HepG2 (cell line): ENCODE results near the gene ESYT2. TPM values are rescaled to one million over a fixed set of nuclear protein-coding genes. Genes with fewer than 3 reads are reported as not detected.

Experiments used
- ATAC-seq: fragments of 200-7000 bp; cut with Tn5 transposase; 3 replicates; pipeline ENCODE4 v1.9.1; 2020; ENCODE audit warnings: mild to moderate bottlenecking, moderate library complexity
- BruUV-seq: library from RNA; stranded (reverse); fragments of 400-500 nt; replicated peaks from 2 replicates; lab custom pipeline; 2021; lab: Mats Ljungman, UMichigan
- CTCF ChIA-PET: fragments of 300-600 bp; formaldehyde crosslinking; extraction: SDS; loops from one replicate; lab custom pipeline; 2021; ENCODE audit warnings: low total read pairs, inconsistent platforms, low intra/inter-chr PET ratio; lab: Yijun Ruan, JAX
- POLR2A ChIA-PET: fragments of 350-600 bp; sonication (Branson Sonifier 250); formaldehyde crosslinking; loops from one replicate; lab custom pipeline; 2020; ENCODE audit warnings: antibody characterized with exemption, inconsistent platforms; lab: Yijun Ruan, JAX
- DNase-seq: peaks from one replicate; pipeline ENCODE4 v3.0.0-alpha.2; 2015; ENCODE audit warnings: low spot score
- FAIRE-seq: peaks from 3 replicates; lab custom pipeline; 2011; peaks lifted over from hg19 to GRCh38; lab: Jason Lieb, UNC
- H2AFZ ChIP-seq: one replicate; pipeline ENCODE4 v1.6.1; 2011; ENCODE audit warnings: low read length, inconsistent platforms
- H3K27ac ChIP-seq: fragments of 300-600 bp; 3 replicates; pipeline ENCODE4 v1.8.0; 2011; ENCODE audit warnings: mixed run types, mild to moderate bottlenecking, mixed read lengths, low read length, inconsistent platforms; ENCODE audit not compliant: insufficient read depth; ENCODE audit errors: extremely low read length
- H3K27me3 ChIP-seq, 2 experiments: fragments of 200-600 bp in 1 of 2; 2 replicates in 1 of 2; 3 replicates in 1 of 2; pipeline versions ENCODE4 v1.6.0 to v1.8.0; 2011; ENCODE audit warnings: low read length in 2 of 2, mild to moderate bottlenecking in 2 of 2, moderate library complexity in 2 of 2, inconsistent platforms in 1 of 2; ENCODE audit not compliant: insufficient read depth in 2 of 2, control insufficient read depth in 1 of 2
- H3K36me3 ChIP-seq, 2 experiments: fragments of 200-600 bp in 1 of 2; replicated peaks in 1 of 2; 2 replicates in 1 of 2; 3 replicates in 1 of 2; pipeline versions ENCODE4 v1.5.1 to v1.8.0; 2011; ENCODE audit warnings: low read length in 2 of 2, inconsistent platforms in 1 of 2; ENCODE audit not compliant: insufficient read depth in 2 of 2, control insufficient read depth in 1 of 2
- H3K4me1 ChIP-seq: 2 replicates; pipeline ENCODE4 v1.5.1; 2012; ENCODE audit warnings: low read length, inconsistent platforms; ENCODE audit not compliant: insufficient read depth
- H3K4me2 ChIP-seq: 2 replicates; pipeline ENCODE4 v1.6.0; 2011; ENCODE audit warnings: low read depth, low read length, inconsistent platforms
- H3K4me3 ChIP-seq, 3 experiments: fragments of 200-600 bp in 1 of 3; sonication (generic), shearing (Covaris generic) in 1 of 3; replicated peaks in 1 of 3; 2 replicates each; pipeline ENCODE4 v1.5.1; 2011 to 2016; ENCODE audit warnings: low read length in 3 of 3, inconsistent platforms in 2 of 3, low read depth in 2 of 3, mild to moderate bottlenecking in 2 of 3, control low read depth in 1 of 3, mixed read lengths in 1 of 3; ENCODE audit not compliant: insufficient read depth in 1 of 3
- H3K79me2 ChIP-seq: one replicate; pipeline ENCODE4 v1.6.1; 2011; ENCODE audit warnings: low read length, inconsistent platforms; ENCODE audit not compliant: insufficient read depth
- H3K9ac ChIP-seq: 2 replicates; pipeline ENCODE4 v1.6.0; 2011; ENCODE audit warnings: mild to moderate bottlenecking, low read depth, low read length, inconsistent platforms; ENCODE audit not compliant: insufficient read depth
- H3K9me3 ChIP-seq: 2 replicates; pipeline ENCODE4 v1.5.1; 2012; ENCODE audit warnings: mild to moderate bottlenecking, low read length
- H4K20me1 ChIP-seq: 2 replicates; pipeline ENCODE4 v1.6.0; 2011; ENCODE audit warnings: inconsistent platforms, mild to moderate bottlenecking, low read length, moderate library complexity; ENCODE audit not compliant: insufficient read depth
- CENPX ChIP-seq: sonication (generic); formaldehyde crosslinking; IDR thresholded peaks from 2 replicates; pipeline ENCODE4 v1.9.0; 2021; ENCODE audit warnings: mild to moderate bottlenecking, missing genetic modification reagents, moderate library complexity
- DMAP1 ChIP-seq: IDR thresholded peaks from 2 replicates; pipeline ENCODE4 v1.6.1; 2016
- GABPB1 ChIP-seq: IDR thresholded peaks from 2 replicates; pipeline ENCODE4 v1.6.1; 2016; ENCODE audit warnings: mild to moderate bottlenecking, missing genetic modification reagents, moderate library complexity, missing compliant biosample characterization
- HNRNPH1 ChIP-seq: fragments of 200-400 bp; formaldehyde crosslinking; optimal IDR thresholded peaks from 2 replicates; pipeline ENCODE3; 2017; ENCODE audit warnings: mild to moderate bottlenecking, low read depth, low read length
- HOXA7 ChIP-seq: sonication (generic); formaldehyde crosslinking; IDR thresholded peaks from 2 replicates; pipeline ENCODE4 v1.8.1; 2022; ENCODE audit warnings: mild to moderate bottlenecking, missing genetic modification reagents, moderate library complexity
- PAF1 ChIP-seq: IDR thresholded peaks from 2 replicates; pipeline ENCODE4 v1.6.1; 2016; ENCODE audit warnings: missing genetic modification reagents, missing compliant biosample characterization
- TARDBP ChIP-seq: sonication (generic); formaldehyde crosslinking; IDR thresholded peaks from 2 replicates; pipeline ENCODE4 v1.8.0; 2022; ENCODE audit warnings: mild to moderate bottlenecking, missing genetic modification reagents
- TBX2 ChIP-seq: sonication (generic); formaldehyde crosslinking; IDR thresholded peaks from 2 replicates; pipeline ENCODE4 v1.5.0; 2020; ENCODE audit warnings: missing genetic modification reagents, mild to moderate bottlenecking, borderline replicate concordance
- ZC3H13 ChIP-seq: sonication (generic); formaldehyde crosslinking; IDR thresholded peaks from 2 replicates; pipeline ENCODE4 v1.8.1; 2023; ENCODE audit warnings: mild to moderate bottlenecking, missing genetic modification reagents, moderate library complexity
- ZNF230 ChIP-seq: sonication (generic); formaldehyde crosslinking; IDR thresholded peaks from 2 replicates; pipeline ENCODE4 v1.4.0; 2020; ENCODE audit warnings: mild to moderate bottlenecking, missing genetic modification reagents
- WGBS: methylation state at CpG from one replicate; pipeline ENCODE4 v1.1.6; 2017; ENCODE audit warnings: low lambda C conversion rate; 5-methylcytosine and 5-hydroxymethylcytosine counted together
- in situ Hi-C: cut with HindIII; loops from 2 replicates; pipeline ENCODE4 v1.10.0; 2017; ENCODE audit warnings: low pct_unique_long_range_greater_than_20kb; ENCODE audit not compliant: extremely low pct_ligation_motif_present
- intact Hi-C: fragments of 100-400 bp; cut with micrococcal nuclease; formaldehyde crosslinking; loops from one replicate; pipeline ENCODE4 v1.10.0; 2022; ENCODE audit not compliant: unreplicated experiment
- polyA plus RNA-seq, 8 experiments: library from polyadenylated mRNA; depleted of rRNA in 3 of 8; stranded (reverse) in 7 of 8; unstranded in 1 of 8; fragments of >200 nt; fragmentation: Illumina TruSeq in 4 of 8; extraction: Trizol in 4 of 8; gene quantifications; 2 replicates each; pipeline versions ENCODE4 v1.2.1 to v1.2.3, GENCODE V29; 2011 to 2016; ENCODE audit warnings: low read depth in 4 of 8, missing spikeins in 1 of 8, mixed read lengths in 1 of 8; ENCODE audit not compliant: insufficient read depth in 1 of 8
- total RNA-seq, 5 experiments: library from RNA; depleted of rRNA; stranded (reverse); fragments of >200 nt; fragmentation: Illumina TruSeq; extraction: Trizol; gene quantifications; 2 replicates each; pipeline ENCODE4 v1.2.3, GENCODE V29; 2016; ENCODE audit warnings: low read depth in 1 of 5
- TF ChIP-seq, protein P1 (sequence below): sonication (generic); formaldehyde crosslinking; IDR thresholded peaks from 2 replicates; pipeline ENCODE4 v1.5.0; 2020; ENCODE audit warnings: missing genetic modification reagents, mild to moderate bottlenecking, borderline replicate concordance
- TF ChIP-seq, protein P2 (sequence below): IDR thresholded peaks from 2 replicates; pipeline ENCODE4 v1.6.1; 2016; ENCODE audit warnings: low read depth, control low read depth

Gene ESYT2
- total and polyA plus RNA-seq, 2 of the 13 experiments (the other 11 are each of a cell fraction or from before 2014, with no cell fraction given) = 28.5 to 37.3 TPM

DNA sequence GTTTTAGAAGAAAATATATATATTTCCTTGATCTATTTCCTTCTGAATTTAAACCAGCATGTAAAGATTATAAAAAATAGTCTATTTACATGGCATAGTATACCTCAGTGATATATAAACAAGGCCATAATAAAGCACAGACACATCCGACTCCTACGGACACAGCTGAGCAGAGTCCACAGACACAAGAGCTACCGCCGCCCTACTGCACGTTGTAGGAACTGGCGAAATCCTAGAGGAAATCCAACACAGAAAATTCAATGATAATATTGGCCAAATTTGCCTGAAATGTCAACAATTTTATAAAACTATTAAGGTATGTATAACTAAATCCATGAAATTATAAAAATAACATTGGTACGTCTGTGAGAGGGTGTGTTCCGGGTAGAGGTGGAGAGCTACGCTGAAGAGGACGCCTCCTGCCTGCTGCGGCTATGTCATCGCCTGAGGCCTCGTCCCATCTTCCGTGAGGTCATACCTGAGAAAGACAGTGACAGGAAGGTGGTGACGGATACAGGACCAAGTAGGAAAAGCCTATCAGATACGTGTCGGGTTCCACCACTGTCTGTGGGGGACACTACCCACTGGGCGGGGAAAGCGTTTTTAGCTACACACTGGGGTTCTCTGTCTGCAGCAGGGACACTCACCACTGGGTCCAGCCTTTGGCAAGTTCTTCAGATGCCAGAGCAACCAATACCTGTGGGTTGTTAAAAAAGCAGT, 95.4 kb downstream of the ESYT2 start:
- no TSS peak for BruUV-seq
- no peaks in the 10 kb centered on the region for H3K79me2 ChIP-seq
- TF ChIP-seq, protein P1, sequence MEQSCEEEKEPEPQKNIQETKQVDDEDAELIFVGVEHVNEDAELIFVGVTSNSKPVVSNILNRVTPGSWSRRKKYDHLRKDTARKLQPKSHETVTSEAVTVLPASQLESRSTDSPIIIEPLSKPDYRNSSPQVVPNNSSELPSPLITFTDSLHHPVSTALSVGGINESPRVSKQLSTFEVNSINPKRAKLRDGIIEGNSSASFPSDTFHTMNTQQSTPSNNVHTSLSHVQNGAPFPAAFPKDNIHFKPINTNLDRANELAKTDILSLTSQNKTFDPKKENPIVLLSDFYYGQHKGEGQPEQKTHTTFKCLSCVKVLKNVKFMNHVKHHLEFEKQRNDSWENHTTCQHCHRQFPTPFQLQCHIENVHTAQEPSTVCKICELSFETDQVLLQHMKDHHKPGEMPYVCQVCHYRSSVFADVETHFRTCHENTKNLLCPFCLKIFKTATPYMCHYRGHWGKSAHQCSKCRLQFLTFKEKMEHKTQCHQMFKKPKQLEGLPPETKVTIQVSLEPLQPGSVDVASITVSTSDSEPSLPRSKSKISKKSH = no peak
- no peak for TF ChIP-seq CENPX (CRISPR knock-in tag)
- no peak for TF ChIP-seq GABPB1 (CRISPR knock-in tag)
- no peak for FAIRE-seq
- H3K9me3 ChIP-seq = no peaks in the 10 kb centered on the region
- no peaks in the 10 kb centered on the region for H3K27me3 ChIP-seq
- in situ Hi-C loops (no loop called here), intact Hi-C loops (no loop called here)
- no peak overlapping the region for H3K4me2 ChIP-seq
- no peaks in the 10 kb centered on the region for H3K4me1 ChIP-seq
- no peak overlapping the region for H2AFZ ChIP-seq
- H3K4me3 ChIP-seq = no peak overlapping the region
- no peak for DNase-seq
- no peak for ATAC-seq
- 96% methylated on average over 19 of the region's 19 CpGs for WGBS
- H3K9ac ChIP-seq = no peak overlapping the region
- no peaks in the 10 kb centered on the region for H4K20me1 ChIP-seq
- H3K36me3 ChIP-seq = peaks cover 6 to 33% of the 10 kb centered on the region in 2 experiments
- POLR2A ChIA-PET = no interaction called here
- H3K27ac ChIP-seq = no peak overlapping the region
- CTCF ChIA-PET = no interaction called here

DNA sequence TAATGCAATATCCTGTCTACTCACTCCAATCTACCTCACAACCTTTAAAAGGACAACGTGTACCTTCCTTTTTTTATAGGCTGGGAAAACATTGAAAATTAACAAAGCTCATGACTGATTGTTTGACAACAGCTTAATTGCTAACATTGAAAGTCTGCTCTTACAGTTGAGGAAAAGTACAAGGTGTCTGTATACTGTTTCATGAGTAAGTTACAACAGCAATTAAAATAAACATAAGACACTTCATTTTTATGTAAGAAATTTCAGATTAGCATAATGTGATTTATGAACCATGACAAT, 96.1 kb downstream of the ESYT2 start:
- no TSS peak for BruUV-seq
- WGBS = 88% methylated on average over 1 of the region's 1 CpG
- DNase-seq (no peak), FAIRE-seq (no peak), ATAC-seq (no peak)
- peaks cover 4 to 28% of the 10 kb centered on the region in 2 experiments; a peak in 4 of 5 replicates for H3K36me3 ChIP-seq
- H3K9me3 ChIP-seq = no peaks in the 10 kb centered on the region
- H3K79me2 ChIP-seq = no peaks in the 10 kb centered on the region
- H3K9ac ChIP-seq = no peak overlapping the region
- intact Hi-C loops = no loop called here
- ChIA-PET CTCF (no interaction called here), POLR2A (no interaction called here)
- H3K4me2 ChIP-seq = no peak overlapping the region
- H3K4me3 ChIP-seq = no peak overlapping the region
- H4K20me1 ChIP-seq = no peaks in the 10 kb centered on the region
- H3K4me1 ChIP-seq = no peaks in the 10 kb centered on the region
- H3K27me3 ChIP-seq = no peaks in the 10 kb centered on the region
- in situ Hi-C loops = no loop called here
- no peak overlapping the region for H3K27ac ChIP-seq
- H2AFZ ChIP-seq = no peak overlapping the region
- no peak for TF ChIP-seq TARDBP (CRISPR knock-in tag)
- TF ChIP-seq HNRNPH1 = no peak
- TF ChIP-seq ZNF230 = no peak
- TF ChIP-seq, protein P2, sequence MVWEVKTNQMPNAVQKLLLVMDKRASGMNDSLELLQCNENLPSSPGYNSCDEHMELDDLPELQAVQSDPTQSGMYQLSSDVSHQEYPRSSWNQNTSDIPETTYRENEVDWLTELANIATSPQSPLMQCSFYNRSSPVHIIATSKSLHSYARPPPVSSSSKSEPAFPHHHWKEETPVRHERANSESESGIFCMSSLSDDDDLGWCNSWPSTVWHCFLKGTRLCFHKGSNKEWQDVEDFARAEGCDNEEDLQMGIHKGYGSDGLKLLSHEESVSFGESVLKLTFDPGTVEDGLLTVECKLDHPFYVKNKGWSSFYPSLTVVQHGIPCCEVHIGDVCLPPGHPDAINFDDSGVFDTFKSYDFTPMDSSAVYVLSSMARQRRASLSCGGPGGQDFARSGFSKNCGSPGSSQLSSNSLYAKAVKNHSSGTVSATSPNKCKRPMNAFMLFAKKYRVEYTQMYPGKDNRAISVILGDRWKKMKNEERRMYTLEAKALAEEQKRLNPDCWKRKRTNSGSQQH = no peak
- no peak for TF ChIP-seq PAF1
- no peak for TF ChIP-seq TBX2 (CRISPR knock-in tag)
- no peak for TF ChIP-seq ZC3H13 (CRISPR knock-in tag)
- no peak for TF ChIP-seq DMAP1 (CRISPR knock-in tag)
- no peak for TF ChIP-seq HOXA7 (CRISPR knock-in tag)
